Endothelial cell of umbilical vein (primary cell): ENCODE data around the gene NUP214. TPM values are rescaled to one million over a fixed set of nuclear protein-coding genes. Genes with fewer than 3 reads are reported as not detected.

Experiments used
- BruUV-seq: library from RNA; stranded (reverse); fragments of 400-500 nt; replicated peaks from 2 replicates; lab custom pipeline; 2021; lab: Mats Ljungman, UMichigan
- CTCF ChIA-PET: fragments of 300-600, 350-600 bp; sonication (Branson Sonifier 250); formaldehyde crosslinking; loops from one replicate; lab custom pipeline; 2021; ENCODE audit warnings: antibody characterized with exemption, inconsistent platforms; lab: Charles Lee
- POLR2A ChIA-PET: fragments of 300-600, 350-600 bp; sonication (Branson Sonifier 250); formaldehyde crosslinking; loops from one replicate; lab custom pipeline; 2021; ENCODE audit warnings: antibody characterized with exemption, inconsistent platforms; lab: Charles Lee
- DNase-seq: peaks from one replicate; pipeline ENCODE4 v3.0.0-alpha.2; 2011; ENCODE audit warnings: low read depth, low spot score
- FAIRE-seq: peaks from 2 replicates; lab custom pipeline; 2011; peaks lifted over from hg19 to GRCh38; lab: Jason Lieb, UNC
- H2AFZ ChIP-seq: 2 replicates; pipeline ENCODE4 v1.6.0; 2012; ENCODE audit warnings: low read depth, low read length, control low read depth, inconsistent platforms
- H3K27ac ChIP-seq: 2 replicates; pipeline ENCODE4 v1.5.1; 2011; ENCODE audit warnings: low read depth, mild to moderate bottlenecking, control low read depth, low read length, moderate library complexity; ENCODE audit not compliant: insufficient read depth
- H3K27me3 ChIP-seq, 2 experiments: 2 replicates each; pipeline versions ENCODE4 v1.6.0 to v1.6.1; 2011; ENCODE audit warnings: low read length in 2 of 2, mixed read lengths in 1 of 2; ENCODE audit not compliant: control insufficient read depth in 2 of 2, insufficient read depth in 2 of 2
- H3K36me3 ChIP-seq, 2 experiments: 2 replicates in 1 of 2; 3 replicates in 1 of 2; pipeline ENCODE4 v1.5.1; 2011; ENCODE audit warnings: low read length in 2 of 2, mild to moderate bottlenecking in 1 of 2, moderate library complexity in 1 of 2; ENCODE audit not compliant: control insufficient read depth in 2 of 2, insufficient read depth in 2 of 2; ENCODE audit errors: extremely low read depth in 1 of 2
- H3K4me1 ChIP-seq: 3 replicates; pipeline ENCODE4 v1.5.1; 2011; ENCODE audit warnings: mild to moderate bottlenecking, low read length; ENCODE audit not compliant: control insufficient read depth, insufficient read depth; ENCODE audit errors: extremely low read depth
- H3K4me2 ChIP-seq: 2 replicates; pipeline ENCODE4 v1.6.1; 2011; ENCODE audit warnings: low read length, control low read depth, mixed read lengths; ENCODE audit not compliant: insufficient read depth
- H3K4me3 ChIP-seq, 3 experiments: fragments of 200-600 bp in 1 of 3; sonication (generic), shearing (Covaris generic) in 1 of 3; replicated peaks in 1 of 3; 2 replicates each; pipeline ENCODE4 v1.5.1; 2011 to 2016; ENCODE audit warnings: control low read depth in 3 of 3, low read length in 3 of 3, mild to moderate bottlenecking in 2 of 3, inconsistent platforms in 1 of 3, low read depth in 1 of 3, moderate library complexity in 1 of 3; ENCODE audit not compliant: insufficient read depth in 1 of 3
- H3K79me2 ChIP-seq: 2 replicates; pipeline ENCODE4 v1.6.0; 2012; ENCODE audit warnings: low read length, inconsistent platforms; ENCODE audit not compliant: control insufficient read depth, insufficient read depth
- H3K9ac ChIP-seq: replicated peaks from 2 replicates; pipeline ENCODE3; 2011; ENCODE audit warnings: low read length, control low read depth; ENCODE audit not compliant: insufficient read depth; ENCODE audit errors: extremely low read depth
- H3K9me1 ChIP-seq: replicated peaks from 3 replicates; pipeline ENCODE4 v1.6.0; 2011; ENCODE audit warnings: mild to moderate bottlenecking, low read length; ENCODE audit not compliant: control insufficient read depth, insufficient read depth; ENCODE audit errors: extremely low read depth
- H3K9me3 ChIP-seq: replicated peaks from 2 replicates; pipeline ENCODE4 v1.5.1; 2012; ENCODE audit warnings: low read length, inconsistent platforms; ENCODE audit not compliant: control insufficient read depth, insufficient read depth
- H4K20me1 ChIP-seq: replicated peaks from 2 replicates; pipeline ENCODE3; 2011; ENCODE audit warnings: mild to moderate bottlenecking, low read length; ENCODE audit not compliant: control insufficient read depth, insufficient read depth; ENCODE audit errors: extremely low read depth
- POLR2A ChIP-seq: IDR thresholded peaks from 2 replicates; pipeline ENCODE4 v1.6.1; 2012; ENCODE audit warnings: low read depth, mild to moderate bottlenecking, control low read depth, low read length
- POLR2AphosphoS5 ChIP-seq: IDR thresholded peaks from 2 replicates; pipeline ENCODE4 v1.6.1; 2012; ENCODE audit warnings: low read depth, mild to moderate bottlenecking, control low read depth, low read length, moderate library complexity; ENCODE audit not compliant: insufficient read depth
- dilution Hi-C: fragments of 300-500 bp; cut with MboI; formaldehyde crosslinking; loops from one replicate; pipeline ENCODE4 v1.15.0; 2019; ENCODE audit warnings: low sequenced_read_pairs; ENCODE audit not compliant: extremely low pct_ligation_motif_present
- intact Hi-C: fragments of 100-400 bp; cut with micrococcal nuclease; formaldehyde crosslinking; loops from one replicate; pipeline ENCODE4 v1.10.0; 2022
- polyA plus RNA-seq, 4 experiments: library from polyadenylated mRNA; depleted of rRNA in 3 of 4; stranded (reverse) in 3 of 4; unstranded in 1 of 4; fragments of >200 nt; gene quantifications; 2 replicates each; pipeline versions ENCODE4 v1.2.1 to v1.2.3, GENCODE V29; 2011 to 2012; ENCODE audit warnings: missing spikeins in 1 of 4
- total RNA-seq: library from RNA; stranded (reverse); gene quantifications from 2 replicates; pipeline ENCODE4 v1.2.3, GENCODE V29; 2021
- TF ChIP-seq, protein P1 (sequence below), 2 donors: IDR thresholded peaks; 1 replicate in 1 of 2; 2 replicates in 1 of 2; pipeline ENCODE4 v1.5.1; 2011; ENCODE audit warnings: low read length in 2 of 2, mild to moderate bottlenecking in 2 of 2, moderate library complexity in 2 of 2, control low read depth in 1 of 2, inconsistent platforms in 1 of 2, low read depth in 1 of 2; ENCODE audit not compliant: insufficient read depth in 1 of 2; ENCODE audit errors: extremely low read depth in 1 of 2
- TF ChIP-seq, protein P2 (sequence below): IDR thresholded peaks from 2 replicates; pipeline ENCODE4 v1.6.1; 2011; ENCODE audit not compliant: insufficient read depth, insufficient read length

Gene NUP214
- total and polyA plus RNA-seq, 2 donors (not counting 3 experiments of a cell fraction or from before 2014, with no cell fraction given), result 28.7 to 65.9 TPM

DNA sequence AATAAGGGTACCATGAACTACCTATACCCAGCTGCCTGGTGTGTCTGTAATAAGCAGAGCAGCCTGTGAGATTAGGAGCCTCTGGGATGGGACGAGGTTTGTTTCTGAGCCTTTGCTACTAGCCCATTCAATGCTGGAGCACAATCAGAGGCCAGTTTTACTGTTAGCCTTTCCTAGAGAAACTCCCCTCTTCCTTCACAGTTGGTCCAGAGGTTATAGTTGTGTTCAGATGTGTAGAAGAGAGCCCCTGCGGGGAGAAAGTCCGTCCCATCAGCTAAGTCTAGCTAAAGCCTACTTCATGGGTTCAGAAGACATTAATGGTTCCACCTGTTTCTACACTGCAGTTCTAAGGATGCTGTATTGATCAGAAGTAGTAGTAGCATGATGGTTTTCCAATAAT is 16.8 kb downstream of the NUP214 start:
- FAIRE-seq (no peak), DNase-seq (no peak)
- no peak overlapping the region for H3K4me2 ChIP-seq
- H4K20me1 ChIP-seq, result no peaks in the 10 kb centered on the region
- dilution Hi-C loops (no loop called here), intact Hi-C loops (no loop called here)
- H3K9ac ChIP-seq, result no peak overlapping the region
- H2AFZ ChIP-seq, result no peak overlapping the region
- H3K4me3 ChIP-seq, result no peak overlapping the region
- H3K27ac ChIP-seq, result no peak overlapping the region
- H3K79me2 ChIP-seq, result no peaks in the 10 kb centered on the region
- BruUV-seq, result no TSS peak
- TF ChIP-seq POLR2A, result no peak
- TF ChIP-seq, protein P1, sequence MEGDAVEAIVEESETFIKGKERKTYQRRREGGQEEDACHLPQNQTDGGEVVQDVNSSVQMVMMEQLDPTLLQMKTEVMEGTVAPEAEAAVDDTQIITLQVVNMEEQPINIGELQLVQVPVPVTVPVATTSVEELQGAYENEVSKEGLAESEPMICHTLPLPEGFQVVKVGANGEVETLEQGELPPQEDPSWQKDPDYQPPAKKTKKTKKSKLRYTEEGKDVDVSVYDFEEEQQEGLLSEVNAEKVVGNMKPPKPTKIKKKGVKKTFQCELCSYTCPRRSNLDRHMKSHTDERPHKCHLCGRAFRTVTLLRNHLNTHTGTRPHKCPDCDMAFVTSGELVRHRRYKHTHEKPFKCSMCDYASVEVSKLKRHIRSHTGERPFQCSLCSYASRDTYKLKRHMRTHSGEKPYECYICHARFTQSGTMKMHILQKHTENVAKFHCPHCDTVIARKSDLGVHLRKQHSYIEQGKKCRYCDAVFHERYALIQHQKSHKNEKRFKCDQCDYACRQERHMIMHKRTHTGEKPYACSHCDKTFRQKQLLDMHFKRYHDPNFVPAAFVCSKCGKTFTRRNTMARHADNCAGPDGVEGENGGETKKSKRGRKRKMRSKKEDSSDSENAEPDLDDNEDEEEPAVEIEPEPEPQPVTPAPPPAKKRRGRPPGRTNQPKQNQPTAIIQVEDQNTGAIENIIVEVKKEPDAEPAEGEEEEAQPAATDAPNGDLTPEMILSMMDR (IDR thresholded peaks at IDR 0.05; ENCODE audit: extremely low read depth in 1 of 2, insufficient read depth in 1 of 2, low read depth in 1 of 2, low read length in 2 of 2), result no peak
- no peaks in the 10 kb centered on the region for H3K9me3 ChIP-seq
- H3K27me3 ChIP-seq, result no peaks in the 10 kb centered on the region
- ChIA-PET POLR2A (no interaction called here), CTCF (interaction anchor here (1.2 to 1.6 kb wide), 2 partner anchors 10 to 194 kb away, joined by 3 to 5 read pairs; no protein-coding TSS in a partner anchor)
- H3K4me1 ChIP-seq, result no peaks in the 10 kb centered on the region
- H3K36me3 ChIP-seq, result peaks cover 41 to 48% of the 10 kb centered on the region in 2 experiments
- no peaks in the 10 kb centered on the region for H3K9me1 ChIP-seq

DNA sequence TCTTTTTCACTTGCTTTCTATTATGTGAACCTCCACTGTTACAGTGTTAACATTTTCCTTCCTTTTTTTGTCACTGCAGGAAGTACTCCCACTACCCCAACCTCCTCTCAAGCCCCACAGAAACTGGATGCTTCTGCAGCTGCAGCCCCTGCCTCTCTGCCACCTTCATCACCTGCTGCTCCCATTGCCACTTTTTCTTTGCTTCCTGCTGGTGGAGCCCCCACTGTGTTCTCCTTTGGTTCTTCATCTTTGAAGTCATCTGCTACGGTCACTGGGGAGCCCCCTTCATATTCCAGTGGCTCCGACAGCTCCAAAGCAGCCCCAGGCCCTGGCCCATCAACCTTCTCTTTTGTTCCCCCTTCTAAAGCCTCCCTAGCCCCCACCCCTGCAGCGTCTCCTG is 18.8 kb downstream of the NUP214 start:
- H3K27me3 ChIP-seq, result no peaks in the 10 kb centered on the region
- TSS peak; percentile 37 for BruUV-seq
- H2AFZ ChIP-seq, result no peak overlapping the region
- DNase-seq (no peak), FAIRE-seq (no peak)
- H3K9ac ChIP-seq, result no peak overlapping the region
- TF ChIP-seq, protein P2, sequence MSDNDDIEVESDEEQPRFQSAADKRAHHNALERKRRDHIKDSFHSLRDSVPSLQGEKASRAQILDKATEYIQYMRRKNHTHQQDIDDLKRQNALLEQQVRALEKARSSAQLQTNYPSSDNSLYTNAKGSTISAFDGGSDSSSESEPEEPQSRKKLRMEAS, result no peak
- TF ChIP-seq POLR2AphosphoS5, result no peak
- no peak overlapping the region for H3K27ac ChIP-seq
- H3K79me2 ChIP-seq, result no peaks in the 10 kb centered on the region
- ChIA-PET POLR2A (no interaction called here), CTCF (interaction anchor here (1.0 kb wide), 1 partner anchor 26 kb away, joined by 3 read pairs; no protein-coding TSS in a partner anchor)
- intact Hi-C loops, result no loop called here
- H3K36me3 ChIP-seq, result peaks cover 43 to 53% of the 10 kb centered on the region in 2 experiments
- H3K4me3 ChIP-seq, result no peak overlapping the region
- no peaks in the 10 kb centered on the region for H4K20me1 ChIP-seq
- no peak overlapping the region for H3K4me2 ChIP-seq
- no peaks in the 10 kb centered on the region for H3K4me1 ChIP-seq
- no peaks in the 10 kb centered on the region for H3K9me1 ChIP-seq
- dilution Hi-C loops, result no loop called here
- H3K9me3 ChIP-seq, result no peaks in the 10 kb centered on the region
